BLaER1 (cell line): ENCODE data around the gene EGLN1.
A peak's percentile ranks its signal among the peaks of the same experiment; 100 is the strongest.

Experiments used
- H3K27ac ChIP-seq: shearing (Covaris generic); formaldehyde crosslinking; 2 replicates; pipeline ENCODE4 v1.8.1; 2022
- H3K27me3 ChIP-seq: shearing (Covaris generic); formaldehyde crosslinking; 2 replicates; pipeline ENCODE4 v1.8.1; 2022
- H3K36me3 ChIP-seq: shearing (Covaris generic); formaldehyde crosslinking; 2 replicates; pipeline ENCODE4 v1.8.1; 2022
- H3K4me1 ChIP-seq: shearing (Covaris generic); formaldehyde crosslinking; 2 replicates; pipeline ENCODE4 v1.8.1; 2022
- H3K4me2 ChIP-seq: shearing (Covaris generic); formaldehyde crosslinking; 2 replicates; pipeline ENCODE4 v1.8.1; 2022
- H3K4me3 ChIP-seq: shearing (Covaris generic); formaldehyde crosslinking; 2 replicates; pipeline ENCODE4 v1.8.1; 2022
- H3K9ac ChIP-seq: shearing (Covaris generic); formaldehyde crosslinking; 2 replicates; pipeline ENCODE4 v1.8.1; 2022
- H3K9me3 ChIP-seq: shearing (Covaris generic); formaldehyde crosslinking; 2 replicates; pipeline ENCODE4 v1.8.1; 2022
- H4K20me1 ChIP-seq: shearing (Covaris generic); formaldehyde crosslinking; 2 replicates; pipeline ENCODE4 v1.8.1; 2022
- Cebpa-rat ChIP-seq: shearing (Covaris generic); IDR thresholded peaks from 2 replicates; pipeline ENCODE4 v1.8.1; 2022

EGLN1 gene

DNA sequence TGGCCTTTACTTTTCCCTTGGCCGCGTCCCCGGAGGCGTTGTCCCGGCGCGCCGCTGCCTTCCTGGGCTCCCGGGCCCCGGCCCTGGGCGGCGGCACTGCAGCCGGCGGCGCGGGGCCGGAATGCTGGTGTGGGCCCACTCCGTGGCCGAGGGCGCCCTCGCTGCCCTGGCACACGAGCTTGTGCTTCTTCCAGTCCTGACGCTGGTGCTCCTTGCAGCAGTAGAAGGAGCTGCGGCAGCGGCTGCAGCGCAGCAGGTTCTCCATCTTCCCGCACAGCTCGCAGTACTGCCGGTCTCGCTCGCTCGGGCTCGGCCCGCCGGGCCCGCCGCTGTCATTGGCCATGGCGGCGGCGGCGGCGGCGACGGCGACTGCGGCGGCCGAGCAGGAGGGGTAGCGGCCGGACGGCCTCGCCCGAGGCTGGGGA is 529 bp downstream of the EGLN1 start:
- H4K20me1 ChIP-seq: peaks cover 51% of the 10 kb centered on the region

DNA sequence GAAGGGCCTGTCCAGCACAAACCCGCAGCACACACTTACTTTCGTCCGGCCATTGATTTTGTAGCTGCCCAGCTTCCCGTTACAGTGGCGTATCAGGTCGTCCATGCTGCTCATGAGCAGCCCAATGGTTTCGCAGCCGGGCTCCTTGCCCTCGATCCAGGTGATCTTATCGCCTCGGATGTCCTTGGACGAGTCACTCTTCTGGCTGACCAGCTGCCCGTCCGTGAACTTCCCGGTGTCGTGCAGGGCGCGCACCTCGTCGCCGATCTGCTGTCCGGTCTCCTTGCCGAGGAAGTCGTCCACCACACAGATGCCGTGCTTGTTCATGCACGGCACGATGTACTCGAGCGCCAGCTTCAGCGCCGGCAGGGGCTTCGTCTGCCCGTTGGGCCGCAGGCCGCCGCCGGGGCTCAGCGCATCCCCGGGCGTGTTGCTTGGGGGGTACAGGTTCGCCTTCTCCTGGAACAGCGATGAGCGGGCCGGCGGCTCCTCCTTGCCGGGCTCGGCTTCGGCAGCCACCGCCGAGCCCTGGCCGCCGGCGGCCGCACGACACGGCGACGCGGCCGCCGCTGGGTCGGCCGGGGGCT is 1.0 kb downstream of the EGLN1 start:
- Histone ChIP-seq H3K4me2 (peak overlapping the region; percentile 90), H3K36me3 (no peaks in the 10 kb centered on the region), H4K20me1 (peaks cover 56% of the 10 kb centered on the region), H3K4me1 (peaks cover 38% of the 10 kb centered on the region), H3K27ac (peak overlapping the region; percentile 93), H3K9me3 (no peaks in the 10 kb centered on the region), H3K27me3 (no peaks in the 10 kb centered on the region), H3K4me3 (peak overlapping the region; percentile 97), H3K9ac (peak overlapping the region; percentile 92)
- TF ChIP-seq Cebpa-rat: no peak

More for the DNA sequence above, 529 bp downstream of the EGLN1 start:
- Histone ChIP-seq H3K4me3 (peak overlapping the region; percentile 97), H3K4me2 (peak overlapping the region; percentile 90), H3K4me1 (peaks cover 33% of the 10 kb centered on the region), H3K9ac (peak overlapping the region; percentile 92), H3K36me3 (no peaks in the 10 kb centered on the region), H3K27ac (peak overlapping the region; percentile 93), H3K9me3 (no peaks in the 10 kb centered on the region), H3K27me3 (no peaks in the 10 kb centered on the region)
- no peak for TF ChIP-seq Cebpa-rat

DNA sequence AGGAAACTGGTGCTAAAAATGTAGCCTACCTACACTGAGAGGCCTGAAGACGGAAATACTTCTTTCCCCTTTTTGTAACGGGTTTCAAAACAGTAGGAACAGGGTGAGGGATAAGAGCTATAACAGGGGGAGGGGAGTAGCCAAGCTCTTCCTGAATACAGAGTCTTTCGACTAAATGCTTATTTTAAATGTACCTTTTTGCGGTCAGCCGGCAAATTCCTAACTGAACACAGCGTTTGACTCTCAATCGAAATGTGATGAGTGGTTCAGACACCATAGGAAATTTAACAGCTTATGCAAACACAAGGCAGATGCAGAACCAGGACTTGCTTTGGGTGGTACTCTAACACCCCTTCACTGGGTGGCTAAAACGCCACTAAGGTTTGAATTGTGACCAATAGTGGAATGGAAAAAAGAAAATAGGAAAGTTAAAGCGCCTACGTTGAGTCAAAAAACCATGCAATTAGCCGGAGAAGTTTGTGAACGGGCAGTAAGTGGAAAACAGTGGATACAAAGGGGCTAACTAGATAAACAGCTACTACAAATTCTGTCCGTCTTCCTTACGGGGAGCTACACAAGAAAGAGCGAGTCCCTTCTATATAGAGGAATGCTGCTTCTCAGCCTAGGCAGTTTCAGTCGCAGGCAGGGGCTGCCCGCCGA is 1.7 kb downstream of the EGLN1 start:
- peak overlapping the region; percentile 90 for H3K4me2 ChIP-seq
- no peaks in the 10 kb centered on the region for H3K27me3 ChIP-seq
- peak overlapping the region; percentile 97 for H3K4me3 ChIP-seq
- H3K27ac ChIP-seq: peak overlapping the region; percentile 93
- no peaks in the 10 kb centered on the region for H3K9me3 ChIP-seq
- no peak for TF ChIP-seq Cebpa-rat
- H3K36me3 ChIP-seq: no peaks in the 10 kb centered on the region
- peak overlapping the region; percentile 92 for H3K9ac ChIP-seq
- peaks cover 44% of the 10 kb centered on the region for H3K4me1 ChIP-seq
- peaks cover 62% of the 10 kb centered on the region for H4K20me1 ChIP-seq

DNA sequence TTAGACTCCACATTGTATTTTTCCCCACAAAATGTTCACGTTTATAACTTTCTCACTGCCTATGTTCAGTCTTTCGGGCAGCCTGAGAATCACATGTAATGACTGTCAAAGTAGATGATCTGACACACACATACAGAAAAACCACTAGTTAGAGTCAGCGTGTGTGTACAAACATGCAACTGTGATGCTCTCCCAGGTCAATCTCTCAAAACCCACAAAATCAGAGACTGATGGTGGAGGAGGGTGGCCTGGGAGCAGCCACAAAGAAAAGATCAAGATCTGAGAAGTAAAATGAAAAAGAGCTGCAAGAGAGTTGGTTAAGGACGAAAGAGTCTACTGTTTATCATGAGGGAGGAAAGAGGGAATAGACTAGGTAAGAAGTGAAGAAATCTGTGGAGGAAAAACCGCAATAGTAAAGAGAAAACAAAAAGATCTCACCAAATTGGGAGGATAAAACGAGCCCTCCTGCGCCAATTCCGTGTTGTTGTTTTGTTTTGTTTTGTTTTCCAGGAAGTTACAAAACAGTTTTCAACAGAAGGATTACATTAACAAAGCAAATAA is 2.3 kb downstream of the EGLN1 start:
- Histone ChIP-seq H3K9me3 (no peaks in the 10 kb centered on the region), H3K4me1 (peaks cover 50% of the 10 kb centered on the region), H3K36me3 (0 out of 2 replicates have a peak, but pooled peaks cover 3% of the 10 kb centered on the region), H3K27me3 (no peaks in the 10 kb centered on the region), H3K9ac (peak overlapping the region; percentile 92), H3K4me2 (peak overlapping the region; percentile 90), H3K27ac (peak overlapping the region; percentile 93), H4K20me1 (peaks cover 68% of the 10 kb centered on the region), H3K4me3 (peak overlapping the region; percentile 97)
- TF ChIP-seq Cebpa-rat: no peak

DNA sequence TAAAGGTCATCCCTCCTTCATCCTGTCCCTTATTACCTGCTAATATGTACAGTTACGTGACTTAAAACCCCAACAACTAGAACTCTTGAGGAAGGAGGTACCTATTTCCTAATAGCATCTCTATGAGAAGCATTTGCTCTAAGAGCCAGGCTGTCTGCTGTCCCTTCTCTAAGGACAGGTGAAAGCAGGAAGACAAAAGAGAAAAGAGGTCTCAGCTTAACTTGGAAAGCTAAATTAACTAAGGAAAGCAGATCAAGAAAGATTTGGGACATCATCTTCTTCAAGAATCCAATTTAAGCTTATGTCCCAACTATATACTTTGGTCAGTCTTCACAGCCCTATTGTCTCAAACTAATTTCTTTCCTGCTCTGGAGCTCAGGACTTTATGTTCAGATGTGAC is 2.9 kb downstream of the EGLN1 start:
- Histone ChIP-seq H3K36me3 (peaks cover 8% of the 10 kb centered on the region; the same call in 1 of the 2 replicates), H3K9me3 (no peaks in the 10 kb centered on the region), H4K20me1 (peaks cover 75% of the 10 kb centered on the region), H3K4me2 (peak overlapping the region; percentile 90), H3K4me1 (peaks cover 57% of the 10 kb centered on the region), H3K27me3 (no peaks in the 10 kb centered on the region), H3K4me3 (peak overlapping the region; percentile 97), H3K27ac (peak overlapping the region; percentile 93), H3K9ac (peak overlapping the region; percentile 92)
- no peak for TF ChIP-seq Cebpa-rat

DNA sequence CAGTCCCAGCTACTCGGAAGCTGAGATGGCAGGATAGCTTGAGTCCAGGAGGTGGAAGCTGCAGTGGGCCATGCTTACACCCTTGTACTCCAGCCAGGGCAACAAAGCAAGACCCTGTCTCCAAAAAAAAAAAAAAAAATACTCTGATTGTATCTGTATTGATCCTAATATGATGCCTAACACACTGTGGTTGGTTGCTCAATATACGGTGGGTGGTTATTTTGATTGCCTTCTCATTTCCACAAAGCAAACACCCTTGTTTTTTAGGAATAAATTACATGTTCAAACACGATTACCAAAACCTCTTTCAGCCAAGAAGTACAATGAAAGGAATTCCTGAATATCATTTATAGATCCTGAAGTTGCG is 3.4 kb downstream of the EGLN1 start:
- Histone ChIP-seq H3K4me3 (peak overlapping the region; percentile 97), H3K4me2 (peak overlapping the region; percentile 90), H3K27me3 (no peaks in the 10 kb centered on the region), H3K27ac (peak overlapping the region; percentile 93; the same call in 1 of the 2 replicates), H3K9me3 (no peaks in the 10 kb centered on the region), H3K36me3 (peaks cover 10% of the 10 kb centered on the region; the same call in 1 of the 2 replicates), H4K20me1 (peaks cover 79% of the 10 kb centered on the region), H3K4me1 (peaks cover 61% of the 10 kb centered on the region), H3K9ac (peak overlapping the region; percentile 92)
- TF ChIP-seq Cebpa-rat: no peak

DNA sequence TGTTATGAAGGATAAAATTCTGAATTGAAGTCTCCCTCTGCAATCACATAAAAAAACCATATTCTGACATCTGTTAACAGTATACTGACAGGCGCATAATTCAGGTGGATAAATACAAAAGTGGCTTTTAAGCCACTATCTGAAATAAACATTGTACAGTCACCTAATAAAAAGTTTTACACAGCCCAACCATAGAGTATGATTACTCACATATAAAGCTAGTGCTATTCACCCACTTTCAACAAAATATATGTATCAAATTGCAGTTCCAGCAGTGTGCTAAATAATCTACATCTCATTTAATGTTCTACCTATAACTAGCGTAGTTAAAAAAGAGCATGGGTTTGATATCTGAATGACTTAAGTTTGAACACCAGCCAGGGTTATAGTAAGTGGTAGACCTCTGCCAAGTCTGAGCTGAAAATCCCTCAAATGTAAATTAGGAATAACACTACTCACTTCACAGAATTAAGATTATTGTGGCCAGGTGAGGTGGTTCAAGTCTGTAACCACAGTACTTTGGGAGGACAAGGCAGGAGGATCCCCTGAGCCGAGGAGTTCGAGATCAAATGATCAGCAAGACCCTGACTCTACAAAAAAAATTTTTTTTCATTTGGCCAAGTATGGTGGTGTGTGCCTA is 3.9 kb downstream of the EGLN1 start:
- H3K4me2 ChIP-seq: peak overlapping the region; percentile 90
- peak overlapping the region; percentile 92 for H3K9ac ChIP-seq
- no peak for TF ChIP-seq Cebpa-rat
- H3K27me3 ChIP-seq: no peaks in the 10 kb centered on the region
- peaks cover 10% of the 10 kb centered on the region; the same call in 1 of the 2 replicates for H3K36me3 ChIP-seq
- peaks cover 64% of the 10 kb centered on the region for H3K4me1 ChIP-seq
- peak overlapping the region; percentile 93; the same call in 1 of the 2 replicates for H3K27ac ChIP-seq
- peaks cover 84% of the 10 kb centered on the region for H4K20me1 ChIP-seq
- H3K4me3 ChIP-seq: peak overlapping the region; percentile 97
- no peaks in the 10 kb centered on the region for H3K9me3 ChIP-seq

DNA sequence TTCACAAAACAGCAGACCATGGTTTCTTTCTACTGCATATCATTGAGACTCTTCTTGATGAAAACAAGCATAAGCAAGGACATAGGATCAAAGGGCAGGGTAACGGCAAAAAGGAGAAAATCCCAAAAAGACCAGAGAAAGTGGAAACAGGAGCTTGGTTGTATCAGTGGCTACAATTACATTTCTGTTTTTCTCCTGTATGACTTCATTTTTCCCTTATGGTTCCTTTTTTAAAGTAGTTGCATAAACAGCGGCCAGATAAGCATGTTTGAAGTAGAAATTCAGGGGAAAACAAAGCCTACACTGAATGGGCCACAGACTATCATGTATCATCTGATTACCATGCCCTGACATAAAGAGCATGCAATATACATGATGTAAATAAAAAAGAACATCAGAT is 4.6 kb downstream of the EGLN1 start:
- peak overlapping the region; percentile 92 for H3K9ac ChIP-seq
- no peak overlapping the region for H3K27ac ChIP-seq
- TF ChIP-seq Cebpa-rat: no peak
- H3K36me3 ChIP-seq: peaks cover 12% of the 10 kb centered on the region; the same call in 1 of the 2 replicates
- H3K9me3 ChIP-seq: no peaks in the 10 kb centered on the region
- H3K4me1 ChIP-seq: peaks cover 65% of the 10 kb centered on the region
- peaks cover 91% of the 10 kb centered on the region for H4K20me1 ChIP-seq
- peak overlapping the region; percentile 97 for H3K4me3 ChIP-seq
- no peaks in the 10 kb centered on the region for H3K27me3 ChIP-seq
- peak overlapping the region; percentile 90 for H3K4me2 ChIP-seq

DNA sequence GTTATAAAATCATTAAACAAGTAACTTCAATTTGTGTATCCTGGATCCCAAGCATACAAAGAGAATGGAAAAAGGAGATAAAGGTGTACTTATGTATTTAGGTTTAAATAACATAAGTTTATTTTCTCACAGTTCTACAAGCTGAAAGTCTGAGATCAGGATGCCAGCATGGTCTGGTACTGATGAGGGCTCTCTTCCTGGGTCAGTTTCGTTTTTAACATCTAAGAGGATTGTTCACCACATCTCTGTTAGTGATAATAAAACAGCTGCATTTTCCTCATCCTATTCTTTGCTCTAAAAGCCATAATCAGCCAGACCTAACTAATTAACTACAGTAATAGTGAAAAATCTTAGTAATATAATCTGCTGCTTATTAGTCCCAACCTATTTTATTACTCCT is 5.2 kb downstream of the EGLN1 start:
- H3K4me2 ChIP-seq: peak overlapping the region; percentile 90
- no peaks in the 10 kb centered on the region for H3K9me3 ChIP-seq
- H4K20me1 ChIP-seq: peaks cover 97% of the 10 kb centered on the region
- H3K4me1 ChIP-seq: peaks cover 71% of the 10 kb centered on the region
- no peaks in the 10 kb centered on the region for H3K27me3 ChIP-seq
- H3K9ac ChIP-seq: no peak overlapping the region; the same call in 1 of the 2 replicates
- peaks cover 14% of the 10 kb centered on the region; the same call in 1 of the 2 replicates for H3K36me3 ChIP-seq
- H3K4me3 ChIP-seq: peak overlapping the region; percentile 97
- H3K27ac ChIP-seq: no peak overlapping the region
- no peak for TF ChIP-seq Cebpa-rat
